ENCODE results near the gene DCP2.

The DCP2 gene

DNA sequence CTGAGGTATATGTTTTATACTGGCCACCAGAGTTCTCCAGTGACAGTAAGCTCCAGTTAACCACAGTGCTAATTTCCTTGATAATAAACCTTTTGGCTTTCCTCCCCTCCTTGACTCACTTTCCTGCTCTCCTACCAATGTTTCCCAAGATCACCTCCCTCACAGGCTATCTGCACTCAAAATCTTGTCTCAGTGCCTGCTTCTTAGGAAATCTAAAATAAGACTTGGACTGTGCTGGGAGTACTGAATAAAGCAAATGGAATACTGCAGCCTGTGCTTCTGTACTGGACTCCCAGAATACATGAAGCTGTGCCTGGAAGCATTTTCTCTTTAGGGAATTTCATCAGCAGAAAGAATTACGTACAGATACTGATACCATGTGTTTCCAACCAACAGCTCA lies 1.7 kb upstream of the DCP2 start:
- no peak for TF ChIP-seq ZNF157 (tag by site-specific recombination; IDR thresholded peaks at IDR 0.05)
- no peak for TF ChIP-seq ZNF670 (tag by site-specific recombination; IDR thresholded peaks at IDR 0.05; ENCODE audit: low read depth)
- no peak for TF ChIP-seq GLIS2 (tag by site-specific recombination; IDR thresholded peaks at IDR 0.05)
- TF ChIP-seq MZF1 (tag by site-specific recombination; IDR thresholded peaks at IDR 0.05; ENCODE audit: borderline replicate concordance), result no peak
- TF ChIP-seq ZNF610 (tag by site-specific recombination; IDR thresholded peaks at IDR 0.05; ENCODE audit: borderline replicate concordance), result no peak
- no peak for TF ChIP-seq ZNF837 (tag by site-specific recombination; IDR thresholded peaks at IDR 0.05)
- TF ChIP-seq ZNF214 (tag by site-specific recombination; IDR thresholded peaks at IDR 0.05; ENCODE audit: borderline replicate concordance), result no peak
- no peak for TF ChIP-seq WT1 (tag by site-specific recombination; IDR thresholded peaks at IDR 0.05)
- TF ChIP-seq ZXDB (tag by site-specific recombination; IDR thresholded peaks at IDR 0.05), result no peak
- TF ChIP-seq, protein P1, sequence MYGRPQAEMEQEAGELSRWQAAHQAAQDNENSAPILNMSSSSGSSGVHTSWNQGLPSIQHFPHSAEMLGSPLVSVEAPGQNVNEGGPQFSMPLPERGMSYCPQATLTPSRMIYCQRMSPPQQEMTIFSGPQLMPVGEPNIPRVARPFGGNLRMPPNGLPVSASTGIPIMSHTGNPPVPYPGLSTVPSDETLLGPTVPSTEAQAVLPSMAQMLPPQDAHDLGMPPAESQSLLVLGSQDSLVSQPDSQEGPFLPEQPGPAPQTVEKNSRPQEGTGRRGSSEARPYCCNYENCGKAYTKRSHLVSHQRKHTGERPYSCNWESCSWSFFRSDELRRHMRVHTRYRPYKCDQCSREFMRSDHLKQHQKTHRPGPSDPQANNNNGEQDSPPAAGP (tag by site-specific recombination; IDR thresholded peaks at IDR 0.05), result no peak
- TF ChIP-seq ZNF350 (tag by site-specific recombination; IDR thresholded peaks at IDR 0.05), result no peak
- TF ChIP-seq RBAK (tag by site-specific recombination; IDR thresholded peaks at IDR 0.05), result no peak

GRCh38 chr5:112975721-112976431 lies 722 bp upstream of the DCP2 start:
- CTCF ChIA-PET, result interaction anchor here (0.5 to 1.5 kb wide), 12 partner anchors 9 to 1330 kb away, joined by 3 to 7 read pairs (median 3); no protein-coding TSS in a partner anchor
- Histone ChIP-seq H3K4me3 (ENCODE audit: low read depth, low read length) (peak overlapping the region; percentile 46), H3K9me3 (ENCODE audit: control insufficient read depth, insufficient read depth, low read depth, low read length) (no peaks in the 10 kb centered on the region), H3K4me1 (ENCODE audit: control insufficient read depth, insufficient read depth, low read length) (peaks cover 16% of the 10 kb centered on the region), H3K36me3 (ENCODE audit: control insufficient read depth in 2 of 2, insufficient read depth in 1 of 2, low read length in 2 of 2) (no peaks in the 10 kb centered on the region), H3K27ac (ENCODE audit: extremely low read depth, low read depth, low read length) (peak overlapping the region; percentile 35; the same call in 1 of the 2 replicates)
- POLR2A ChIA-PET, result interaction anchor here (0.5 to 1.5 kb wide), 23 partner anchors 8 to 549 kb away, joined by 3 to 23 read pairs (median 5); partner anchors contain the start of genes MCC, REEP5, SRP19 and YTHDC2
- TF ChIP-seq ZNF324 (tag by site-specific recombination; IDR thresholded peaks at IDR 0.05) (0 out of 2 replicates have a peak, but pooled peaks have one; percentile 21), ZFP37 (tag by site-specific recombination; IDR thresholded peaks at IDR 0.05) (0 out of 2 replicates have a peak, but pooled peaks have one; percentile 27), GLIS2 (tag by site-specific recombination; IDR thresholded peaks at IDR 0.05) (no peak), ZBTB48 (tag by site-specific recombination; IDR thresholded peaks at IDR 0.05) (peak; percentile 84), ZNF148 (tag by site-specific recombination; IDR thresholded peaks at IDR 0.05; ENCODE audit: borderline replicate concordance) (no peak), ZNF501 (tag by site-specific recombination; IDR thresholded peaks at IDR 0.05) (peak; percentile 25; the same call in 1 of the 2 replicates), ZNF518A (tag by site-specific recombination; conservative IDR thresholded peaks at IDR 0.05; ENCODE audit: low read depth) (0 out of 2 replicates have a peak, but pooled peaks have one; percentile 61), ZNF184 (tag by site-specific recombination; IDR thresholded peaks at IDR 0.05) (no peak)
- TF ChIP-seq, protein P2, sequence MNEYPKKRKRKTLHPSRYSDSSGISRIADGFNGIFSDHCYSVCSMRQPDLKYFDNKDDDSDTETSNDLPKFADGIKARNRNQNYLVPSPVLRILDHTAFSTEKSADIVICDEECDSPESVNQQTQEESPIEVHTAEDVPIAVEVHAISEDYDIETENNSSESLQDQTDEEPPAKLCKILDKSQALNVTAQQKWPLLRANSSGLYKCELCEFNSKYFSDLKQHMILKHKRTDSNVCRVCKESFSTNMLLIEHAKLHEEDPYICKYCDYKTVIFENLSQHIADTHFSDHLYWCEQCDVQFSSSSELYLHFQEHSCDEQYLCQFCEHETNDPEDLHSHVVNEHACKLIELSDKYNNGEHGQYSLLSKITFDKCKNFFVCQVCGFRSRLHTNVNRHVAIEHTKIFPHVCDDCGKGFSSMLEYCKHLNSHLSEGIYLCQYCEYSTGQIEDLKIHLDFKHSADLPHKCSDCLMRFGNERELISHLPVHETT (tag by site-specific recombination; IDR thresholded peaks at IDR 0.05), result peak; percentile 7; the same call in 1 of the 2 replicates
- TF ChIP-seq, protein P3, sequence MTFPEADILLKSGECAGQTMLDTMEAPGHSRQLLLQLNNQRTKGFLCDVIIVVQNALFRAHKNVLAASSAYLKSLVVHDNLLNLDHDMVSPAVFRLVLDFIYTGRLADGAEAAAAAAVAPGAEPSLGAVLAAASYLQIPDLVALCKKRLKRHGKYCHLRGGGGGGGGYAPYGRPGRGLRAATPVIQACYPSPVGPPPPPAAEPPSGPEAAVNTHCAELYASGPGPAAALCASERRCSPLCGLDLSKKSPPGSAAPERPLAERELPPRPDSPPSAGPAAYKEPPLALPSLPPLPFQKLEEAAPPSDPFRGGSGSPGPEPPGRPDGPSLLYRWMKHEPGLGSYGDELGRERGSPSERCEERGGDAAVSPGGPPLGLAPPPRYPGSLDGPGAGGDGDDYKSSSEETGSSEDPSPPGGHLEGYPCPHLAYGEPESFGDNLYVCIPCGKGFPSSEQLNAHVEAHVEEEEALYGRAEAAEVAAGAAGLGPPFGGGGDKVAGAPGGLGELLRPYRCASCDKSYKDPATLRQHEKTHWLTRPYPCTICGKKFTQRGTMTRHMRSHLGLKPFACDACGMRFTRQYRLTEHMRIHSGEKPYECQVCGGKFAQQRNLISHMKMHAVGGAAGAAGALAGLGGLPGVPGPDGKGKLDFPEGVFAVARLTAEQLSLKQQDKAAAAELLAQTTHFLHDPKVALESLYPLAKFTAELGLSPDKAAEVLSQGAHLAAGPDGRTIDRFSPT (tag by site-specific recombination; IDR thresholded peaks at IDR 0.05), result no peak

More for the DNA sequence above, 1.7 kb upstream of the DCP2 start:
- Histone ChIP-seq H3K4me1 (ENCODE audit: control insufficient read depth, insufficient read depth, low read length) (peaks cover 13% of the 10 kb centered on the region), H3K4me3 (ENCODE audit: low read depth, low read length) (no peak overlapping the region), H3K36me3 (ENCODE audit: control insufficient read depth in 2 of 2, insufficient read depth in 1 of 2, low read length in 2 of 2) (no peaks in the 10 kb centered on the region), H3K9me3 (ENCODE audit: control insufficient read depth, insufficient read depth, low read depth, low read length) (no peaks in the 10 kb centered on the region), H3K27ac (ENCODE audit: extremely low read depth, low read depth, low read length) (no peak overlapping the region)
- POLR2A ChIA-PET, result interaction anchor here (0.6 kb wide), 1 partner anchor 661 kb away, joined by 3 read pairs; no protein-coding TSS in a partner anchor
- CTCF ChIA-PET, result interaction anchor here (0.5 to 1.5 kb wide), 5 partner anchors 13 to 52 kb away, joined by 3 to 6 read pairs (median 4); no protein-coding TSS in a partner anchor

All from HEK293 (cell line).